ENCODE measurements around the gene ZNF579.
"Not testable (repeated sequence)": the region's sequence is repeated elsewhere in the genome, so short reads cannot be mapped to it uniquely, and the experiment has no call there.

The ZNF579 gene

GRCh38 chr19:55535173-55535964 is 45.3 kb downstream of the ZNF579 start:
- Histone ChIP-seq H3K9ac (ENCODE audit: low read length) (no peak overlapping the region), H3K27me3 (ENCODE audit: control insufficient read depth in 1 of 2, insufficient read depth in 2 of 2, low read length in 2 of 2) (peaks cover 0 to 4% of the 10 kb centered on the region in 2 donors), H3K36me3 (ENCODE audit: insufficient read depth, low read length) (no peaks in the 10 kb centered on the region), H3K27ac (ENCODE audit: low read depth, low read length) (no peak overlapping the region), H3K4me1 (ENCODE audit: insufficient read depth, low read length) (no peaks in the 10 kb centered on the region), H3K9me3 (ENCODE audit: low read length) (no peaks in the 10 kb centered on the region), H3K4me3 (ENCODE audit: low read depth in 1 of 2, low read length in 2 of 2) (no peak overlapping the region)

DNA sequence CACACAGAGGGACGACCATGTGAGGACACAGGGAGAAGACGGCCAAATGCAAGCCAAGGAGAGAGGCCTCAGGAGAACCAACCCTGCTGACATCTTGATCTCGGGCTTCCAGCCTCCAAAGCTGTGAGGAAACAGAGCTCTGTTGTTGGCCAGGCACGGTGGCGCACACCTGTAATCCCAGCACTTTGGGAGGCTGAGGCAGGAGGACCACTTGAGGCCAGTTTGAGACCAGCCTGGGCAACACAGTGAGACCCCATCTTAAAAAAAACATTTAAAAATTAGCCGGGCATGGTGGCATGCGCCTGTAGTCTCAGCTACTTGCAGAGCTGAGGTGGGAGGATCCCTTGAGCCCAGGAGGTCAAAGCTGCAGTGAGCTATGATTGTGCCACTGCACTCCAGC is 46.4 kb downstream of the ZNF579 start:
- H3K9me3 ChIP-seq (ENCODE audit: low read length); H3K4me3 ChIP-seq (ENCODE audit: low read depth in 1 of 2, low read length in 2 of 2); H3K27ac ChIP-seq (ENCODE audit: low read depth, low read length); H3K4me1 ChIP-seq (ENCODE audit: insufficient read depth, low read length); H3K36me3 ChIP-seq (ENCODE audit: insufficient read depth, low read length); H3K9ac ChIP-seq (ENCODE audit: low read length); H3K27me3 ChIP-seq (ENCODE audit: control insufficient read depth in 1 of 2, insufficient read depth in 2 of 2, low read length in 2 of 2): not testable (repeated sequence)

- H3K27me3 ChIP-seq (ENCODE audit: control insufficient read depth in 1 of 2, insufficient read depth in 2 of 2, low read length in 2 of 2): peaks cover 0 to 6% of the 10 kb centered on the region in 2 donors
- H3K9ac ChIP-seq (ENCODE audit: low read length): no peak overlapping the region
- no peaks in the 10 kb centered on the region for H3K9me3 ChIP-seq (ENCODE audit: low read length)
- H3K36me3 ChIP-seq (ENCODE audit: insufficient read depth, low read length): no peaks in the 10 kb centered on the region
- peaks cover 8% of the 10 kb centered on the region for H3K4me1 ChIP-seq (ENCODE audit: insufficient read depth, low read length)
- H3K4me3 ChIP-seq (ENCODE audit: low read depth in 1 of 2, low read length in 2 of 2): no peak overlapping the region
- no peak overlapping the region for H3K27ac ChIP-seq (ENCODE audit: low read depth, low read length)
Observed at GRCh38 chr19:55530996-55531395, 49.7 kb downstream of the ZNF579 start.

- H3K4me1 ChIP-seq (ENCODE audit: insufficient read depth, low read length): peaks cover 8% of the 10 kb centered on the region
- no peaks in the 10 kb centered on the region for H3K36me3 ChIP-seq (ENCODE audit: insufficient read depth, low read length)
- no peak overlapping the region for H3K9ac ChIP-seq (ENCODE audit: low read length)
- peaks cover 0 to 6% of the 10 kb centered on the region in 2 donors for H3K27me3 ChIP-seq (ENCODE audit: control insufficient read depth in 1 of 2, insufficient read depth in 2 of 2, low read length in 2 of 2)
- H3K27ac ChIP-seq (ENCODE audit: low read depth, low read length): no peak overlapping the region
- H3K4me3 ChIP-seq (ENCODE audit: low read depth in 1 of 2, low read length in 2 of 2): no peak overlapping the region
- H3K9me3 ChIP-seq (ENCODE audit: low read length): no peaks in the 10 kb centered on the region
Observed at GRCh38 chr19:55529636-55530234, 50.9 kb downstream of the ZNF579 start.

- H3K36me3 ChIP-seq (ENCODE audit: insufficient read depth, low read length): no peaks in the 10 kb centered on the region
- no peak overlapping the region for H3K4me3 ChIP-seq (ENCODE audit: low read depth in 1 of 2, low read length in 2 of 2)
- H3K4me1 ChIP-seq (ENCODE audit: insufficient read depth, low read length): peaks cover 8% of the 10 kb centered on the region
- H3K27me3 ChIP-seq (ENCODE audit: control insufficient read depth in 1 of 2, insufficient read depth in 2 of 2, low read length in 2 of 2): peaks cover 0 to 6% of the 10 kb centered on the region in 2 donors
- no peaks in the 10 kb centered on the region for H3K9me3 ChIP-seq (ENCODE audit: low read length)
- H3K27ac ChIP-seq (ENCODE audit: low read depth, low read length): no peak overlapping the region
- H3K9ac ChIP-seq (ENCODE audit: low read length): no peak overlapping the region
Observed at GRCh38 chr19:55528030-55528803, 52.4 kb downstream of the ZNF579 start.

- Histone ChIP-seq H3K36me3 (ENCODE audit: insufficient read depth, low read length) (no peaks in the 10 kb centered on the region), H3K27ac (ENCODE audit: low read depth, low read length) (no peak overlapping the region), H3K4me3 (ENCODE audit: low read depth in 1 of 2, low read length in 2 of 2) (no peak overlapping the region), H3K9ac (ENCODE audit: low read length) (no peak overlapping the region), H3K9me3 (ENCODE audit: low read length) (no peaks in the 10 kb centered on the region), H3K27me3 (ENCODE audit: control insufficient read depth in 1 of 2, insufficient read depth in 2 of 2, low read length in 2 of 2) (peaks cover 0 to 6% of the 10 kb centered on the region in 2 donors), H3K4me1 (ENCODE audit: insufficient read depth, low read length) (peaks cover 8% of the 10 kb centered on the region)
Observed at GRCh38 chr19:55527197-55528029, 53.2 kb downstream of the ZNF579 start.
